HG03103 (cell line): Measurements from ENCODE around the gene MT1X.

Experiments used
- ATAC-seq: cut with Tn5 transposase; IDR thresholded peaks from one replicate; pipeline ENCODE4 v1.9.1; 2021; ENCODE audit warnings: low read depth; ENCODE audit not compliant: unreplicated experiment

Gene MT1X

DNA sequence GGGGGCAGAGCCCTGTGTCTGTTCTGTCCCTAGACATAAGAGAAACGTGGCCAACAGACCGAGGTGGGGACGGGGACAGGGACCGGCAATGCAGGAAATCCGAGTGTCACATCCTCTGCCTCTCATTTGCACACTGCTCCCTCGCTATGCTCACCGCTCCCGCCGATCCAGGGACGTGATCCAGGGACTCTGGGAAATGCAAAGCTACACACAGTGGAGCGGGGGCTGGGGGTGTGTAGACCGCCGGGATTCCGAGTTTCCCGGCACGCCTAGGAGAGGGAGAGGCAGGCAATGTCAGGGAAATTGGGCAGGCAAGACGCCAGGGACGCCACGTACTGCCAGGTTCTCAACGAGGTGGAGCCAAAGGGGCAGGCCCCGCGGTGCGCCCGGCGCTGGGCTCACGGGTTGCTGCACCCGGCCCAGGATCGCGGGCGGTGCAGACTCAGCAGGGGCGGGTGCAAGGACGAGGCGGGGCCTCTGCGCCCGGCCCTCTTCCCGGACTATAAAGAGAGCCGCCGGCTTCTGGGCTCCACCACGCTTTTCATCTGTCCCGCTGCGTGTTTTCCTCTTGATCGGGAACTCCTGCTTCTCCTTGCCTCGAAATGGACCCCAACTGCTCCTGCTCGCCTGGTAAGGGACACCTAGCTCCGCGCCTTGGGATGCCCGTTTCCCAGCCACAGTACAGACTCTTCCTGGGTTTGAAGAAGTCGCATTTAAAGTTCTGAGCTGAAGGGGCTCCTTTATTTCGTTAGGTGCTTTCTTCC is at the start of gene MT1X:
MT1X (plus strand) TSS at position 532 of the 764 bp plus-strand sequence; CDS start at position 603, 71 bp downstream.
- ATAC-seq, result peak; percentile 96

DNA sequence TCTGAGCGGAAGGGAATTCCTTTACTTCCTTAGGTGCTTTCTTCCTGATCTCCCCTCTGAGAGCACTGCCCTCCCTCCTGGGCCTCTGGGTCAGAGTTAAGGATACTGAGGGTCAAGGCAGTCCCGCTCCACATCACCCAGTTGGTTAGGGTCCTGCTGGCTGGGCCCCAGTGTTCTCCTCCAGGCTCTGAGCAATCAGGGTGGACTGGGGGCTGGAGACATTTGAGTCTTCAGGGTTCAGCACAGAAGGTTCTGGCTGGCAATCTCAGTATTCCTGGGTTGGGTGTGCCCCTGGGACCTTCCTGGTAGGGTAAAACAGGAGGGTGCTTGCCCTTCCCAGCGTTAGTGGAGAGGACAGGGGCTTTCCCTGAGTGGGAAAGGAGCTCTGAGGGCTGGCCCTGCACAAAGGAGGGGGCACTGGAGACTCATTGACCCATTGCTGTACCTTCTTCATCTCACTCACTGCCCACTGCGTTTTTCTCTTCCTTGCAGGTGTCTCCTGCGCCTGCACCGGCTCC is 49.4 kb upstream of the MT1X start:
- no peak for ATAC-seq

DNA sequence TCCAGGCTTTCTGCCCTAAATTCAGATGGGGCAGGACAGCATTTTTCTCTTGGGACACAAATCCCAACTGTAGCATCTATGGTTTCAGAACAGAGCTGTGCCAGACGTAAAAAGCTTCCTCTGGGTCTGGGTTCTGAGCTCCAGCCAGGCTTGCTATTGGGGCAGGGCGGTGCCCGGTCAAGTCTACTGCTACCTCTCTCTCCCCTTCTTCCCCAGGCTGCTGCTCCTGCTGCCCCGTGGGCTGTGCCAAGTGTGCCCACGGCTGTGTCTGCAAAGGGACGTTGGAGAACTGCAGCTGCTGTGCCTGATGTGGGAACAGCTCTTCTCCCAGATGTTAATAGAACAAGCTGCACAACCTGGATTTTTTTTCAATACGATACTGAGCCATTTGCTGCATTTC is 48.7 kb upstream of the MT1X start:
- ATAC-seq, result no peak

DNA sequence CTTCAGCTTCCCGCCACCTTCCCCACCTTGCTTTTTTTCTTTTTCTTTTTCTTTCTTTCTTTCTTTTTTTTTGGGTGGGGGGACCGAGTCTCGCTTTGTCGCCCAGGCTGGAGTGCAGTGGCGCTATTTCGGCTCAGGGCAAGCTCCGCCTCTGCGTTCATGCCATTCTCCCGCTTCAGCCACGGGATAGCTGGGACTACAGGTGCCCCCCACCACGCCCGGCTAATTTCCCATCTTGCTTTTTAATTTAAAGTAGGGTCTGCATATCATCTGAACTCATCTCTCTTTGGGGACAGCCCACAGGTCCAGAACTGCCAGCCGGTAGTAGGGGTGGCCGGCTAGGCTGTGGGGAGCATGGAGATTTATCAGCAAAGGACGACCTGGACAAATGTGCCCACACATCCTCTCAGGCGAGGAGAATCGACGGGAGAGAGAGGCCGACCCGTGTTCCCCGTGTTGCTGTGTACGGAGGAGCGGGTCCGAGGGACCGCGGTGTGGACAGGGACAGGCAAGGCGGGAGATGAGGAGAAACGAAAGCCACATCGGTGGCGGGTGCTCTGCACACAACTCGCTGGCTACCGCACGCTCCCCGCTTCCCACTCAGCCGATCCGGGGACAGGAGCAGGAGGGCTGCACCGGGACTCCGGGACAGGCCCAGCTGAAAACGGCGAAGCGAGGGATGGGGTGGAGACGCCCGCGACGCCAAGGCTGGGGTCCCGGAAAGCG is 47.4 kb upstream of the MT1X start:
- ATAC-seq, result no peak

DNA sequence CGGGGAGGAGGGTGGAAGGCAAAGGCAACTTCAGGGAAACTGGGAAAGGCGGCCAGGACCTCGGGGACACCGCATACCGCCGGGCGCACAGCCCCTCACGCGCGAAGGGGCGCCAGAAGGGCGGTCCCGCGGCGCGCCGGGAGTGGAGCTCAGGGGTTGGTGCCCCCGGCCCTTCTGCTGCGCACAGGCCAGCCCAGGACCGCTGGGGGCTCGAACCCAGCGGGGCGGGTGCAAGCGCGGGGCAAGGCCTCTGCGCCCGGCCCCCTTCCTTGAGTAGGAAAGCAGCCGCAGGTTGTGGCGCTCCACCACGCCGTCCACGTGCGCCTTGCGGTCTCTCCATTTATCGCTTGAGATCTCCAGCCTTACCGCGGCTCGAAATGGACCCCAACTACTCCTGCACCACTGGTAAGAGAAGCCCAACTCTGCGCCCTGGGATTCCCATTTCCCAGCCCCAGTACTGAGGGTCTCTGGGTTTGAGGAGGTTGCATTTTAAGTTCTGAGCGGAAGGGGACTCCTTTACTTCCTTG is 46.8 kb upstream of the MT1X start:
- ATAC-seq, result no peak

DNA sequence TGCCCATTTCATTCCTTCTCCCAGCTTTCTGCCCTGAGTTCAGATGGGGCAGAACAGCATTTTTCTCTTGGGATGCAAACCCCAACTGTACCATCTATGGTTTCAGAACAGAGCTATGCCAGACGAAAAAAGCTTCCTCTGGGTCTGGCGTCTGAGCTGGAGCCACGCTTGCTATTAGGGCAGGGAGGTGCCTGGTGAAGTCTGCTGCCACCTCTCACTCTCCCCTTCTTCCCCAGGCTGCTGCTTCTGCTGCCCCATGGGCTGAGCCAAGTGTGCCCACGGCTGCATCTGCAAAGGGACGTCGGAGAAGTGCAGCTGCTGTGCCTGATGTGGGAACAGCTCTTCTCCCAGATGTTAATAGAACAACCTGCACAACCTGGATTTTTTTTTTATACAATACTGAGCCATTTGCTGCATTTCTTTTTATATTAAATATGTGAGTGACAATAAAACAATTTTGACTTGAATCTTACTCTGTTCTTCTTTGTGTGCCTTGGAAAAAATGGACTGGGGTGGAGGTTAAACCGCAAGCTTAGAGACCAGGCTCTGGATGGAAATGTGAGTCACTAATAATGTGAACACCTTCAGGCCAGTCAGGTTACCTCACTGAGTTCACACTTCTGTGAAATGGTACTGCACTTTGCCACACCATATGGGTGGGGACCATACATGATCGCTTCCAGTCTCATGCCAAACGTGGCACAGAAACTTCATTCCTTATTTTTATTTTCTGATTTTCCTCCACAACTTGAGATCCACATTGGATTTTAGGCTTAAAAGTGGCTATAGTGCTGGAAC is 45.5 kb upstream of the MT1X start:
- no peak for ATAC-seq

DNA sequence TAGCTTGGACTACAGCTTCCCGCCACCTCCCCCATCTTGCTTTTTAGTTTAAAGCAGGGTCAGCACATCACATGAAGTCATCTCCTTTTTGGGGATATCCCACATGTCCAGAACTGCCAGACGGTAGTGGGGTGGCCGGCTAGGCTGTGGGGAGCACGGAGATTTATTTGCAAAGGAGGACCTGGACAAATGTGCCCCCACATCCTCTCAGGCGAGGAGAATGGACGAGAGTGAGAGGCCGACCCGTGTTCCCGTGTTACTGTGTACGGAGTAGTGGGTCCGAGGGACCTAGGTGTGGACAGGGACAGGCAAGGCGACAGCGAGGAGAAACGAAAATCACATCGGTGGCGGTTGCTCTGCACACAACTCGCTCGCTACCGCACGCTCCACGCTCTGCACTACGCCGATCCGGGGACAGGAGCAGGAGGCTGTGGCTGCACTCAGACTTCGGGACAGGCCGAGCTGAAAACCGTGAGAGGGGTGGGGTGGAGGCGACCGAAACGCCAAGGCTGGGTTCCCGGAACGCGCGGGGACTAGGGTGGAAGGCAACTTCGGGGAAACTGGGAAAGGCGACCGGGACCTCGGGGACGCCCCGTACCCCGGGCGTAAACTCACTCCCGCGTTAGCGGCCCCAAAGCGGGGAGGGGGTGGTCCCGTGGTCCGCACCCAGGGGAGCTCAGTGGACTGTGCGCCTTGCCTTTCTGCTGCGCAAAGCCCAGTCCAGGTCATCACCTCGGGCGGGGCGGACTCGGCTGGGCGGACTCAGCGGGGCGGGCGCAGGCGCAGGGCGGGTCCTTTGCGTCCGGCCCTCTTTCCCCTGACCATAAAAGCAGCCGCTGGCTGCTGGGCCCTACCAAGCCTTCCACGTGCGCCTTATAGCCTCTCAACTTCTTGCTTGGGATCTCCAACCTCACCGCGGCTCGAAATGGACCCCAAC is 44.2 kb upstream of the MT1X start, which contains the start of gene MT1A:
MT1A (plus strand) TSS at position 853 of the 937 bp plus-strand sequence; CDS start at position 926, 73 bp downstream.
- ATAC-seq, result no peak

DNA sequence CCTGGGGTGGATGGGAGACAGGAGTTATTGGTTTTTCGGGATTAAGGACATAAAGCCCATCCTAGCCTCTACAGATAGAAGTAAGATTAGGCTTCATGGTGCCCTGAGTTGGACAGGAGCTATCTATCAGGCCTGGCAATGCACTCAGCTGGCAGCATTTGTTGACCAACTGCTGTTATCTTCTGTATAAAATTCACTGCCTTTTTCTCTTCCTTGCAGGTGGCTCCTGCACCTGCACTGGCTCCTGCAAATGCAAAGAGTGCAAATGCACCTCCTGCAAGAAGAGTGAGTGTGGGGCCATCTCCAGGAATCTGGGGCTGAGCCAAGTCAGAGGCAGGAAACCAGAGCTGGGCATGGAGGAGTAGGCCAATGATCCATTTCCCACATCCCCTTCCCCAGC is 43.2 kb upstream of the MT1X start:
- no peak for ATAC-seq

DNA sequence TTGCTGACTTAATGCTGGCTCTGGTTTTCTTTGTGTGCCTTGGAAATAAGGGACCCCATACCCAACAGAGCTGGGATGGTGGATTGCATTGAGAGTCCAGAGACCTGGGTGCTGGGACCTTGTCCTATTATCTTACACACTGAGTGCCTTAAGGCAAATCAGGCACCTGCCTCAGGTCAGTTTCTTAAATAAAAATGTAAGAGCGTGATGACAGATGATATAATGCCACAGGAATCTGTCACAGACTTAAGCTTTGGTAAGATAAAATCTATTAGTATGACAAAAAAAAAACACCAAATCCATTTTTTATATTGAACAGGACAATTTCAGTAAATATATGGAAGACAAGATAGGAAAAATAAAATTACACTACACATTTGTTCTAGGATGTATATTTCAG is 42.2 kb upstream of the MT1X start:
- no peak for ATAC-seq

DNA sequence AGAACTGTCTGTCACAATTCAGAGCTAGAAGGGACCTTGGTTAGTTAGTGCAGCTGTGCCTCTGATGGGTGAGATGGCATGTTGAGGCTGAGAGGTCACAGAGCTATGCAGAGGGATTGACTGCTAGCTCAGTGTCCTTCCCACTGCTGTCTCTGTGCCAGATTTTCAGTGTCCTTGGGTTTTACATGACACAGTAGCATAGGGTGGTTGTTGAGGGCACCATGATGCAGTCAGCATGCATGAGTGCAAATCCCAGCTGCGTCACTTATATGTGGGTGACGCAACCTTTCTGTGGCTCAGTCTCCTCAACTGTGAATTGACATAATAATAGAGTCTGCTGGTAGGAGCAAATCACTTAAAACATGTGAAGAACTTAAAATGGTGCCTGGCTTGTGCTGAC is 41.1 kb upstream of the MT1X start:
- no peak for ATAC-seq

DNA sequence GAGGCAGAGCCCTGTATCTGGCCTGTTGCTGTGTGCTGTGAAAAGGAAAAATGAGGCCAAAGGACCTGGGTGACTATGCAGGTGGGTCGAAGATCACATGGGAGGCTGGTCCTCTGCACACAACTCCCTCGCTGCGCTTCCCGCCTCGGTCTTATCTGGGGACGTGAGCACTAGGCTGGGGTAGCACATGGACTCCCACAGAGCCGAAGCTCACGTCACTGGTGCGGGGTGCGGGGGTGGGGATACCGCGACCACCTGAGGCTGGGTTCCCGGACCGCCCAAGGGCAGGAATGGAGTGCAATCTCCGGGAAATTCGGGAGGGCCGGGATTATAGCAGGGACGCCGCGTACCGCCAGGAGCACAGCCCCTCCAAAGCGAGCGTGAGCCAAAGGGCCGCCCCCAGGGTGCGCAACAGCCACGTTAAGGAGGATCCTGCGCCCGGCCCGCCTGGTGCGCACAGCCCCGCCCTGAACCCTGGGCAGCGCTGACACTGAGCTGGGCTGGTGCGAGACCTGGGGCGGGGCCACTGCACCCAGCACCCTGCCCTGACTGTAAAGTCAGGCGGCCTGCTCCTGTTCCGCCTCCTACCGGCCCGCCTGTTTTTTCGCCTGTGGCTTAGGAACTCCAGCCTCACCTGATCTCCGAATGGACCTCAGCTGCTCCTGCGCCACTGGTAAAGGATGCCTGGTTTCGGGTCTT is 39.0 kb upstream of the MT1X start:
- ATAC-seq, result no peak

DNA sequence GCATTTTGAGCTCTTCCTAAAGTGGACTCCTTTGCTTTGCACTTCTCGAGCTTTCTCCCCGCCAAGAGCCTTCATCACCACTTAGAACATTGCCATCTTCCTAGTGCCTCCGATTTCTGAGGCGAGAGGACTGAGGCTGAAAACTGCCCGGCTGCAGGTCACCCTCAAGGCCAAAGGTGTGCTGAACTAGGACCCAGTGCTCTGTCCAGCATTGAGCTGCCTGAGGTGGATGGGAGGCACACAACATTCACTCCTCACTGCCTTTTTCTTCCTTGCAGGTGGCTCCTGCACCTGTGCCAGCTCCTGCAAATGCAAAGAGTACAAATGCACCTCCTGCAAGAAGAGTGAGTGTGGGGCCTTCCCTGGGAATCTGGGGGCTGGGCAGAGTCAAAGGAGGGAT is 38.4 kb upstream of the MT1X start:
- no peak for ATAC-seq

DNA sequence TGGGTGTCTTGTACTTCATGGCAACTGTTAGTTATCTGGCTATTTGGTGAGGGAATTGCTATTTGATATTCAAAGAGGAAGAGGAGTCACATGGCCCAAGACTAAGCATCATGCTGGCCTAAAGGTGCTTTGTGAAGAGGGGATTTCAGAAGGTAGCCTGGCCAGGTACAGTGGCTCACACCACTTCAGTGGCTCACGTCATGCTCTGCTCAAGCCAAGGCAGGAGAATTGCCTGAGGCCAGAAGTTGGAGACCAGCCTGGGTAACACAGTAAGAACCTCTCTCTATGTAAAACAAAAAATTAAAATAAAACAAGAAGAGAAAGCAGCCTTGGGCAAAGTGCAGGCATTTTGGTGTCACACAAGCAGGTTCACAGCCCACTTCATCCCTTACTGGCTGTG is 37.0 kb upstream of the MT1X start:
- no peak for ATAC-seq

DNA sequence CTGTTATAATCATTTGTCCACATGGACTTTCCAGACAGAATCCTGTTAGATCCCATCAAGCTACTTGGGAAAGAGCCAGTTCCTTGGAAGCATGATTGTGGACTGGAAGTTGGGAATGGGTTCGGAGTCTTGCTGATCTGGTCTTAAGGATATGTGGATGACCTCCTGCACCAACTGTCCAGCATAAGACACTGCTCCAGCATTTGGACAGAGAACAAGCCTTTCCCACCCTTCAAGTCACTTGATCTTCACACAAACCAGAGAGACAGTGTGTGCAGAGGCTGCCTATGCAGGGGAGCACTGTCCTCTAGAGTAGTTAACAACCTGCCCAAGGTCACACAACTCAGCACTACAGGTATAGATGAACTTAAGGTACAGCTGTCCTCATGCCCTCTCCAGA is 36.4 kb upstream of the MT1X start:
- ATAC-seq, result no peak

DNA sequence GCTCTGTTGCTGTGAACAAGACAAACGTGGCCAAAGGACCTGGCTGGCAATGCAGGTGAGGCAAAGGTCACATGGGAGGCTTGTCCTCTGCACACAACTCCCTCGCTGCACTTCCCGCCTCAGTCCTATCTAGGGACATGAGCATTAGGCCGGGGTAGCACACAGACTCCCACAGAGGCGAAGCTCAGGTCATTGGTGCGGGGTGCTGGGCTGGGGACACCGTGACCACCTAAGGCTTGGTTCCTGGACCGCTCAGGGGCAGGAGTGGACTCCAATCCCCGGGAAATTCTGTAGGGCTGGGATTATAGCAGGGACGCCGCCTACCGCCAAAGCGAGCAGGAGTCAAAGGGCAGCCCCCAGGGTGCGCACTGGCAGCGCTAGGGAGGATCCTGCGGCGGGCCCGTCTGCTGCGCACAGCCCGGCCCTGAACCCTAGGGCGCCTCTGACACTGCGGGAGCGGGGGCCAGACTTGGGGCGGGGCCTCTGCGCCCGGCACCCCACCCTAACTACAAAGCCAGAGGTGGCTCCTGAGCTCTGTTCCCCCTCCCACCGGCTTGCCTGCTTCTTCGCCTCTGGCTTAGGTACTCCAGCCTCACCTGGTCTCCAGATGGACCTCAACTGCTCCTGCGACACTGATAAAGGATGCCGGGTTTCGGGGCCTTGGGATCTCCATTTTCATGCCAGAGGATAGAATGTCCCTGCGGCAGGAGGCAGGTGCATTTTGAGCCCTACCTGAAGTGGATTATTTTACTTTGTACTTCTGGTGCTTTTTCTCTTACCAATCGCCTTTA is 34.4 kb upstream of the MT1X start:
- ATAC-seq, result no peak

DNA sequence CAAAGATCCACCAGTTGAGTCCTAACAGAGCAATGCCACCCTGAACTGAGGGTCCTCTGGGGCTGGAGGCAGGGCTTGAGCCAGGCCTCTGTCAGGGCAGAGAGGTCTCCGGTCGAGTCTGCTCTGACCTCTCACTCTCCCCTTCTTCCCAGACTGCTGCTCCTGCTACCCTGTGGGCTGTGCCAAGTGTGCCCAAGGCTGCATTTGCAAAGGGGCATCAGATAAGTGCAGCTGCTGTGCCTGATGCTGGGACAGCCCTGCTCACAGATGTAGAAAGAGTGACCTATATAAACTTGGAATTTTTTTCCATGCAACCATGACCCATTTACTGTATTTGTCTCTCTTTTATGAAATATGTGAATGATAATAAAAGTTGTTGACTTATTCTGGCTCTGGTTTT is 33.0 kb upstream of the MT1X start:
- ATAC-seq, result no peak

DNA sequence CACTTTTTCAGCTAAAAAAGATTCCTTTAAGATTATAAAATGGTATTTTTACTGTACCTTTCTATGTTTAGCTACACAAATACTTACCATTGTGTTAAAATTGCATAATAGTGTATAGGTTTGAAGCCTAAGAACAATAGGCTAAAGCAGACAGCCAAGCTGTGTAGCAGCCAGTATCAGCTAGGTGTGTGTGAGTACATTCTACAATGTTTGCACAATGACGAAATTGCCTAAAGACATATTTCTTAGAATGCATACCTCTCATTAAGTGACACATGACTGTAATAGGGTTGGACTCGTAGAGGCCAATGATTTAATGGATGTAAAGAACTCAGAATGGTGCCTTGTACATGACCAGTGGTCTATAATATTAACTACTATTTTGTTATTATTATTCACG is 32.5 kb upstream of the MT1X start:
- ATAC-seq, result no peak

DNA sequence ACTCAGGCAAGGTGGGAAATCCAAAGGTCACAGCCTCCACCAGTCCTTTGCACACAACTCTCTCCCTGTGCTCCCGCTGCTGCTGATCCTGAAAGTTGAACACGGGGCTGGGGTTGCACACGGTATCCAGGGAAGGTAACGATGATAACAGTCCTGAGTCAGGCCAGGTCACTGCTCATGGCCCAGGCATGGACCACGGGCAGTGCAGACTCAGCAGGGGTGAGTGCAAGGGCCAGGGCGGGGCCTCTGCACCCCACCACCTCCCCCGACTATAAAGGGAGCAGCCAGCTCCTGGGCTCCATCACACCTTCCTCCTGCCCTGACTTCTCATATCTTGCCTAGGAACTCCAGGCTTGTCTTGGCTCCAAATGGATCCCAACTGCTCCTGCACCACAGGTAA is 30.7 kb upstream of the MT1X start, which contains the start of gene MT1B:
MT1B (plus strand) TSS at position 301 of the 400 bp plus-strand sequence; CDS start at position 369, 68 bp downstream.
- no peak for ATAC-seq
